A673 (cell line): Measurements from ENCODE around the gene TMPO. TPM values are rescaled to one million over a fixed set of nuclear protein-coding genes. Genes with fewer than 3 reads are reported as not detected.

Source experiments
- BruUV-seq: library from RNA; stranded (reverse); fragments of 400-500 nt; replicated peaks from 2 replicates; lab custom pipeline; 2021; lab: Mats Ljungman, UMichigan
- CTCF ChIA-PET: fragments of 300-600 bp; sonication (Branson Sonifier 250); formaldehyde crosslinking; loops from one replicate; lab custom pipeline; 2022; ENCODE audit warnings: antibody characterized with exemption; lab: Charles Lee
- POLR2A ChIA-PET: fragments of 300-600 bp; sonication (Branson Sonifier 250); formaldehyde crosslinking; loops from one replicate; lab custom pipeline; 2022; ENCODE audit warnings: antibody characterized with exemption; ENCODE audit not compliant: low non-redundant PET; lab: Charles Lee
- DNase-seq: peaks from one replicate; pipeline ENCODE4 v3.0.0-alpha.2; 2015; ENCODE audit warnings: low spot score
- H3K27ac ChIP-seq: fragments of 200-600 bp; sonication (generic); 2 replicates; pipeline ENCODE4 v1.5.1; 2016; ENCODE audit warnings: mixed run types, low read depth, mild to moderate bottlenecking, mixed read lengths, antibody characterized with exemption, low read length; ENCODE audit not compliant: poor library complexity, severe bottlenecking
- H3K27me3 ChIP-seq: fragments of 200-600 bp; sonication (generic); replicated peaks from 2 replicates; pipeline ENCODE4 v1.6.1; 2017; ENCODE audit warnings: mixed run types, low read depth, mild to moderate bottlenecking, mixed read lengths, antibody characterized with exemption, low read length; ENCODE audit not compliant: insufficient read depth, poor library complexity
- H3K36me3 ChIP-seq: fragments of 200-600 bp; sonication (generic); 2 replicates; pipeline ENCODE4 v1.6.1; 2016; ENCODE audit warnings: mixed run types, mild to moderate bottlenecking, mixed read lengths, antibody characterized with exemption, low read length; ENCODE audit not compliant: insufficient read depth, poor library complexity, severe bottlenecking
- H3K4me1 ChIP-seq: fragments of 200-600 bp; sonication (generic); 2 replicates; pipeline ENCODE4 v1.6.1; 2017; ENCODE audit warnings: mixed run types, mild to moderate bottlenecking, mixed read lengths, antibody characterized with exemption, low read length; ENCODE audit not compliant: insufficient read depth, poor library complexity, severe bottlenecking
- H3K4me3 ChIP-seq: fragments of 200-600 bp; sonication (generic); 2 replicates; pipeline ENCODE4 v1.5.1; 2016; ENCODE audit warnings: low read depth, mixed run types, mild to moderate bottlenecking, mixed read lengths, low read length; ENCODE audit not compliant: poor library complexity, severe bottlenecking
- H3K9me3 ChIP-seq: fragments of 200-600 bp; sonication (generic); 2 replicates; pipeline ENCODE4 v1.6.1; 2016; ENCODE audit warnings: mixed run types, low read depth, mild to moderate bottlenecking, mixed read lengths, antibody characterized with exemption, low read length; ENCODE audit not compliant: poor library complexity, severe bottlenecking
- EZH2 ChIP-seq: fragments of 200-600 bp; sonication (generic); IDR thresholded peaks from 2 replicates; pipeline ENCODE4 v1.6.1; 2017; ENCODE audit warnings: borderline replicate concordance, low read depth, mild to moderate bottlenecking, mixed read lengths, antibody characterized with exemption, low read length; ENCODE audit not compliant: poor library complexity, severe bottlenecking
- intact Hi-C: fragments of 100-400 bp; cut with micrococcal nuclease; formaldehyde crosslinking; loops from one replicate; pipeline ENCODE4 v1.10.0; 2022; ENCODE audit not compliant: unreplicated experiment
- total RNA-seq: library from RNA; stranded (reverse); gene quantifications from 2 replicates; pipeline ENCODE4 v1.2.3, GENCODE V29; 2021
- TF ChIP-seq, protein P1 (sequence below): fragments of 300-800, 200-600 bp; sonication (generic); conservative IDR thresholded peaks from 2 replicates; pipeline ENCODE4 v1.5.1; 2017; ENCODE audit warnings: low read depth, mild to moderate bottlenecking, antibody characterized with exemption, low read length, moderate library complexity, mixed read lengths

Gene TMPO
- total RNA-seq, 1 experiment from 2014 or later: 296 TPM

GRCh38 chr12:98582093-98582492 is 66.7 kb downstream of the TMPO start:
- DNase-seq: no peak
- POLR2A ChIA-PET: no interaction called here
- H3K36me3 ChIP-seq: no peaks in the 10 kb centered on the region
- intact Hi-C loops: no loop called here
- no peaks in the 10 kb centered on the region for H3K4me1 ChIP-seq
- CTCF ChIA-PET: no interaction called here
- no peaks in the 10 kb centered on the region for H3K27me3 ChIP-seq
- no peaks in the 10 kb centered on the region for H3K9me3 ChIP-seq
- no TSS peak for BruUV-seq
- no peak for TF ChIP-seq EZH2
- TF ChIP-seq, protein P1, sequence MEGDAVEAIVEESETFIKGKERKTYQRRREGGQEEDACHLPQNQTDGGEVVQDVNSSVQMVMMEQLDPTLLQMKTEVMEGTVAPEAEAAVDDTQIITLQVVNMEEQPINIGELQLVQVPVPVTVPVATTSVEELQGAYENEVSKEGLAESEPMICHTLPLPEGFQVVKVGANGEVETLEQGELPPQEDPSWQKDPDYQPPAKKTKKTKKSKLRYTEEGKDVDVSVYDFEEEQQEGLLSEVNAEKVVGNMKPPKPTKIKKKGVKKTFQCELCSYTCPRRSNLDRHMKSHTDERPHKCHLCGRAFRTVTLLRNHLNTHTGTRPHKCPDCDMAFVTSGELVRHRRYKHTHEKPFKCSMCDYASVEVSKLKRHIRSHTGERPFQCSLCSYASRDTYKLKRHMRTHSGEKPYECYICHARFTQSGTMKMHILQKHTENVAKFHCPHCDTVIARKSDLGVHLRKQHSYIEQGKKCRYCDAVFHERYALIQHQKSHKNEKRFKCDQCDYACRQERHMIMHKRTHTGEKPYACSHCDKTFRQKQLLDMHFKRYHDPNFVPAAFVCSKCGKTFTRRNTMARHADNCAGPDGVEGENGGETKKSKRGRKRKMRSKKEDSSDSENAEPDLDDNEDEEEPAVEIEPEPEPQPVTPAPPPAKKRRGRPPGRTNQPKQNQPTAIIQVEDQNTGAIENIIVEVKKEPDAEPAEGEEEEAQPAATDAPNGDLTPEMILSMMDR: no peak
- no peak overlapping the region for H3K4me3 ChIP-seq
- H3K27ac ChIP-seq: no peak overlapping the region

DNA sequence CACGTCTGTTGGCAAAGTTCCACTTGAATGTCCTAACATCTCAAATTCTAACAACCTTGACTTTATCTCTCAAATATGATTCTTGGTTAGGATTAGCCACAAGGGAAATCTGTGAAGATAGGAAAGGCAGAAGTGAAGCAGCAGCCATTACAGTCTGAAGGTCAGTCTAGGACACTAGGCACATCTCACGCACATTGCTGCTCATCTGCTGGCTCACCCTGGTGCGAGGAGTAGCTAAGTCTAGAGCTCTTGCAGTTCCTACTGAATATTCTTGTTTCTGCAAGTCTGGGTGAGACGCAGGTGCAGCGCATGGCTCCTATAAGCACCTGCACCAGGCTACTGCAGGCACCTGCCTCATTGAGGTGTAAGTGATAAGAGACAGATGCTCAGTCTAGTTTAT is 71.7 kb downstream of the TMPO start:
- H3K4me1 ChIP-seq: no peaks in the 10 kb centered on the region
- no peak for DNase-seq
- ChIA-PET CTCF (no interaction called here), POLR2A (no interaction called here)
- no peaks in the 10 kb centered on the region for H3K9me3 ChIP-seq
- no peaks in the 10 kb centered on the region for H3K27me3 ChIP-seq
- H3K36me3 ChIP-seq: no peaks in the 10 kb centered on the region
- intact Hi-C loops: no loop called here
- no peak for TF ChIP-seq EZH2
- TF ChIP-seq, protein P1: no peak
- BruUV-seq: no TSS peak
- no peak overlapping the region for H3K27ac ChIP-seq
- H3K4me3 ChIP-seq: no peak overlapping the region

GRCh38 chr12:98591209-98591608 is 75.8 kb downstream of the TMPO start:
- POLR2A ChIA-PET: no interaction called here
- no TSS peak for BruUV-seq
- H3K4me1 ChIP-seq: peaks cover 12% of the 10 kb centered on the region

More at GRCh38 chr12:98591209-98591608, 75.8 kb downstream of the TMPO start:
- Histone ChIP-seq H3K27ac (no peak overlapping the region), H3K9me3 (no peaks in the 10 kb centered on the region), H3K36me3 (peaks cover 12% of the 10 kb centered on the region), H3K27me3 (no peaks in the 10 kb centered on the region), H3K4me3 (no peak overlapping the region)
- intact Hi-C loops: no loop called here
- TF ChIP-seq, protein P1: no peak
- no peak for TF ChIP-seq EZH2
- CTCF ChIA-PET: interaction anchor here (1.1 kb wide), 1 partner anchor 24 kb away, joined by 4 read pairs; no protein-coding TSS in a partner anchor
- no peak for DNase-seq
